IMR-90 (cell line): Measurements from ENCODE around the gene ICAM1. TPM values are rescaled to one million over a fixed set of nuclear protein-coding genes. Genes with fewer than 3 reads are reported as not detected.

Experiments used
- ATAC-seq: fragments of 200-7000 bp; cut with Tn5 transposase; 2 replicates; pipeline ENCODE4 v1.9.1; 2020; ENCODE audit warnings: low read depth, mild to moderate bottlenecking, moderate library complexity
- BruUV-seq: library from RNA; stranded (reverse); fragments of 400-500 nt; replicated peaks from 2 replicates; lab custom pipeline; 2021; lab: Mats Ljungman, UMichigan
- CTCF ChIA-PET: fragments of 300-600 bp; formaldehyde crosslinking; extraction: SDS; loops from one replicate; lab custom pipeline; 2021; ENCODE audit warnings: antibody characterized with exemption; lab: Yijun Ruan, JAX
- POLR2A ChIA-PET: fragments of 300-600 bp; sonication (Branson Sonifier 250); formaldehyde crosslinking; loops from one replicate; lab custom pipeline; 2022; ENCODE audit warnings: antibody characterized with exemption; ENCODE audit not compliant: unreplicated experiment; lab: Charles Lee
- DNase-seq: peaks from one replicate; pipeline ENCODE4 v3.0.0; 2013
- H2AFZ ChIP-seq: replicated peaks from 2 replicates; pipeline ENCODE3; 2013; ENCODE audit warnings: low read length, mild to moderate bottlenecking; ENCODE audit not compliant: poor library complexity
- H2AK5ac ChIP-seq: 2 replicates; pipeline ENCODE4 v1.6.1; 2013; ENCODE audit warnings: low read depth, low read length, inconsistent platforms
- H2AK9ac ChIP-seq: replicated peaks from 2 replicates; pipeline ENCODE3; 2013; ENCODE audit warnings: mild to moderate bottlenecking, low read depth, low read length, moderate library complexity; ENCODE audit not compliant: poor library complexity
- H2BK120ac ChIP-seq: 2 replicates; pipeline ENCODE4 v1.6.1; 2013; ENCODE audit warnings: low read depth, low read length, inconsistent platforms
- H2BK15ac ChIP-seq: 3 replicates; pipeline ENCODE4 v1.6.1; 2013; ENCODE audit warnings: low read depth, low read length, inconsistent platforms
- H2BK20ac ChIP-seq: 2 replicates; pipeline ENCODE4 v1.6.1; 2013; ENCODE audit warnings: low read depth, mild to moderate bottlenecking, inconsistent platforms, low read length, moderate library complexity
- H2BK5ac ChIP-seq: 2 replicates; pipeline ENCODE4 v1.6.1; 2013; ENCODE audit warnings: mild to moderate bottlenecking, low read depth, low read length, inconsistent platforms; ENCODE audit not compliant: poor library complexity, severe bottlenecking
- H3K14ac ChIP-seq: replicated peaks from 2 replicates; pipeline ENCODE4 v1.6.1; 2013; ENCODE audit warnings: low read depth, low read length, inconsistent platforms
- H3K18ac ChIP-seq: 2 replicates; pipeline ENCODE4 v1.6.1; 2013; ENCODE audit warnings: low read depth, low read length, control low read depth
- H3K23ac ChIP-seq: 2 replicates; pipeline ENCODE4 v1.6.1; 2013; ENCODE audit warnings: low read depth, low read length, inconsistent platforms
- H3K27ac ChIP-seq: 2 replicates; pipeline ENCODE4 v1.5.1; 2013; ENCODE audit warnings: mild to moderate bottlenecking, control low read depth, low read length; ENCODE audit not compliant: insufficient read depth
- H3K27me3 ChIP-seq: 2 replicates; pipeline ENCODE4 v1.6.1; 2013; ENCODE audit warnings: low read length; ENCODE audit not compliant: control insufficient read depth, insufficient read depth
- H3K36me3 ChIP-seq: 2 replicates; pipeline ENCODE4 v1.6.1; 2013; ENCODE audit warnings: low read length, mixed read lengths; ENCODE audit not compliant: control insufficient read depth, insufficient read depth
- H3K4ac ChIP-seq: 2 replicates; pipeline ENCODE4 v1.6.1; 2013; ENCODE audit warnings: low read depth, low read length, inconsistent platforms
- H3K4me1 ChIP-seq: 2 replicates; pipeline ENCODE4 v1.6.1; 2013; ENCODE audit warnings: low read length, mixed read lengths; ENCODE audit not compliant: control insufficient read depth, insufficient read depth
- H3K4me2 ChIP-seq: 2 replicates; pipeline ENCODE4 v1.6.1; 2013; ENCODE audit warnings: low read depth, mild to moderate bottlenecking, control low read depth, low read length, moderate library complexity
- H3K4me3 ChIP-seq: 2 replicates; pipeline ENCODE4 v1.5.1; 2013; ENCODE audit warnings: low read depth, mild to moderate bottlenecking, control low read depth, low read length, moderate library complexity; ENCODE audit not compliant: insufficient read depth
- H3K56ac ChIP-seq: 2 replicates; pipeline ENCODE4 v1.6.1; 2013; ENCODE audit warnings: low read length, inconsistent platforms; ENCODE audit not compliant: insufficient read depth; ENCODE audit errors: extremely low read depth
- H3K79me1 ChIP-seq, 2 experiments: 2 replicates each; pipeline ENCODE4 v1.6.1; 2013; ENCODE audit warnings: low read length in 2 of 2, inconsistent platforms in 1 of 2, low read depth in 1 of 2
- H3K9ac ChIP-seq: 2 replicates; pipeline ENCODE4 v1.6.1; 2013; ENCODE audit warnings: low read depth, low read length, control low read depth
- H3K9me1 ChIP-seq: 2 replicates; pipeline ENCODE4 v1.6.1; 2013; ENCODE audit warnings: low read length, inconsistent platforms; ENCODE audit not compliant: insufficient read depth
- H3K9me3 ChIP-seq: 2 replicates; pipeline ENCODE4 v1.6.1; 2013; ENCODE audit warnings: low read length; ENCODE audit not compliant: control insufficient read depth, insufficient read depth
- H4K20me1 ChIP-seq: 2 replicates; pipeline ENCODE4 v1.6.1; 2013; ENCODE audit warnings: low read length, inconsistent platforms; ENCODE audit not compliant: insufficient read depth
- H4K5ac ChIP-seq: 2 replicates; pipeline ENCODE4 v1.6.1; 2013; ENCODE audit warnings: mild to moderate bottlenecking, low read depth, low read length, control low read depth
- H4K8ac ChIP-seq, 2 experiments: 2 replicates each; pipeline ENCODE4 v1.6.1; 2013; ENCODE audit warnings: low read depth in 2 of 2, low read length in 2 of 2, control low read depth in 1 of 2, inconsistent platforms in 1 of 2
- H4K91ac ChIP-seq: 2 replicates; pipeline ENCODE4 v1.6.1; 2013; ENCODE audit warnings: low read depth, low read length, inconsistent platforms; ENCODE audit not compliant: insufficient read depth
- SMC3 ChIP-seq: fragments of 150-350 bp; IDR thresholded peaks from 2 replicates; pipeline ENCODE4 v1.6.1; 2016; ENCODE audit warnings: low read depth, mild to moderate bottlenecking, antibody characterized with exemption, low read length, moderate library complexity
- WGBS, 2 experiments: methylation state at CpG; one replicate each; pipeline versions ENCODE4 v1.1.5 to v1.1.7; 2013; ENCODE audit warnings: missing lambda C conversion rate in 2 of 2; ENCODE audit not compliant: insufficient read length in 1 of 2; ENCODE audit errors: extremely low coverage in 2 of 2; 5-methylcytosine and 5-hydroxymethylcytosine counted together
- dilution Hi-C: fragments of 300-500 bp; cut with HindIII; formaldehyde crosslinking; loops from one replicate; pipeline ENCODE4 v1.14.3; 2018; ENCODE audit warnings: low sequenced_read_pairs; ENCODE audit not compliant: unreplicated experiment
- in situ Hi-C: fragments of 300-500 bp; cut with MboI; formaldehyde crosslinking; loops from 3 replicates; pipeline ENCODE4 v1.14.3; 2019; ENCODE audit warnings: low sequenced_read_pairs, inconsistent platforms, mixed read lengths
- intact Hi-C: fragments of 100-400 bp; cut with micrococcal nuclease; formaldehyde crosslinking; loops from 2 replicates; pipeline ENCODE4 v1.10.0; 2022
- polyA plus RNA-seq, 3 experiments: library from polyadenylated mRNA; depleted of rRNA; stranded (reverse); fragments of >200 nt; gene quantifications; 2 replicates each; pipeline ENCODE4 v1.2.3, GENCODE V29; 2012; ENCODE audit warnings: low replicate concordance in 1 of 3
- total RNA-seq: library from RNA; depleted of rRNA; stranded (reverse); fragments of >200 nt; gene quantifications from 2 replicates; pipeline ENCODE4 v1.2.3, GENCODE V29; 2012

Gene ICAM1
- total and polyA plus RNA-seq, 2 of the 4 experiments (the other 2 are of a cell fraction) = 10.6 to 19.1 TPM

DNA sequence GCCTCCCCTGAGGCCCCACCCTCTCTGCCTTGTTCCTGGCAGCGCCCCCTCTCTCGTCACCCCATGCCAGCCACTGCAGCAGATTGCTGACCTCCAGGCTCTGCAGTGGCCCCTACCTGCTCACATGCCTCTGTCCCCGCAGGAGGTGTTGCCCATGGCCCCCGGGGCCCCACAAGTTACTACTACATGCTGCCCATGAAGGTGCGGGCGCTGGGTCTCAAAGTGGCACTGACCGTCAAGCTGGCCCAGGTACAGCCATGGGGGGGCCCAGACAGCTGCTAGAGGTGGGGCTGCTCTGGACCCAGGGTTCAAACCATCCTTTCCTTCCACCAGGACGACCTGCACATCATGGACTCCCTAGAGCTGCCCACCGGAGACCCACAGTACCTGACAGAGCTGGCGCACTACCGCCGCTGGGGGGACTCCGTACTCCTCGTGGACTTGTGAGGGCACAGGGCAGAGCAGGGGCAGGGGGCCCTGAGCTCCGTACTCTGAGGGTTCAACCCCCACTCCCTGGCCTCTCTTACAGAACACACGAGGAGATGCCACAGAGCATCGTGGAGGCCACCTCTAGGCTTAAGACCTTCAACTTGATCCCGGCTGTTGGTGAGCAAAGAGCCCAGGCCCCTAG, 12.7 kb upstream of the ICAM1 start:
- Histone ChIP-seq H3K18ac (no peak overlapping the region), H3K56ac (no peak overlapping the region), H3K4ac (no peak overlapping the region), H2AK9ac (no peak overlapping the region), H2AK5ac (no peak overlapping the region), H2BK5ac (no peak overlapping the region), H2BK20ac (no peak overlapping the region), H3K4me3 (no peak overlapping the region), H3K27ac (no peak overlapping the region), H3K27me3 (no peaks in the 10 kb centered on the region), H3K9ac (no peak overlapping the region), H3K9me3 (no peaks in the 10 kb centered on the region), H3K9me1 (no peaks in the 10 kb centered on the region), H4K5ac (no peak overlapping the region), H4K20me1 (no peaks in the 10 kb centered on the region), H3K79me1 (peaks cover 6 to 16% of the 10 kb centered on the region in 2 experiments; a peak in 3 of 4 replicates), H3K4me2 (no peak overlapping the region), H3K14ac (no peak overlapping the region), H4K91ac (no peak overlapping the region), H2BK120ac (no peak overlapping the region), H3K4me1 (no peaks in the 10 kb centered on the region), H3K23ac (no peak overlapping the region), H3K36me3 (peaks cover 36% of the 10 kb centered on the region), H2AFZ (no peak overlapping the region), H4K8ac (no peak overlapping the region), H2BK15ac (no peak overlapping the region)
- DNase-seq = no peak
- 89% methylated on average over 5 of the region's 18 CpGs; no CpG with 5 or more reads in 1 of the 2 experiments for WGBS, 2 experiments
- dilution Hi-C loops (no loop called here), intact Hi-C loops (loop anchor here (10.0 kb wide), 1 partner anchor 233 kb away; no protein-coding TSS in a partner anchor), in situ Hi-C loops (no loop called here)
- CTCF ChIA-PET = interaction anchor here (0.9 to 2.5 kb wide), 5 partner anchors 8 to 133 kb away, joined by 3 to 7 read pairs (median 6); no protein-coding TSS in a partner anchor
- no TSS peak for BruUV-seq
- TF ChIP-seq SMC3 = no peak
- no peak for ATAC-seq
- POLR2A ChIA-PET = no interaction called here
